HCT116 (cell line): ENCODE measurements around the gene XYLT2. TPM values are rescaled to one million over a fixed set of nuclear protein-coding genes. Genes with fewer than 3 reads are reported as not detected.
A peak's percentile ranks its signal among the peaks of the same experiment; 100 is the strongest.

ENCODE experiments used
- ATAC-seq: fragments of 200-7000 bp; cut with Tn5 transposase; 2 replicates; pipeline ENCODE4 v1.9.1; 2020; ENCODE audit warnings: mild to moderate bottlenecking, moderate library complexity
- BruUV-seq: library from RNA; stranded (reverse); fragments of 400-500 nt; replicated peaks from 2 replicates; lab custom pipeline; 2021; lab: Mats Ljungman, UMichigan
- CTCF ChIA-PET: fragments of 300-600 bp; sonication (Branson Sonifier 250); formaldehyde crosslinking; loops from one replicate; lab custom pipeline; 2021; ENCODE audit warnings: antibody characterized with exemption; lab: Charles Lee
- POLR2A ChIA-PET: fragments of 300-600, 350-600 bp; sonication (Branson Sonifier 250); formaldehyde crosslinking; loops from one replicate; lab custom pipeline; 2021; ENCODE audit warnings: antibody characterized with exemption; lab: Charles Lee
- RAD21 ChIA-PET, 2 experiments: fragments of 300-600 bp; sonication (Branson Sonifier 250); formaldehyde crosslinking; loops; one replicate each; lab custom pipeline; 2023; ENCODE audit warnings: low total read pairs in 2 of 2; ENCODE audit not compliant: uncharacterized antibody in 2 of 2, unreplicated experiment in 2 of 2, low non-redundant PET in 1 of 2; lab: Charles Lee
- DNase-seq: peaks from one replicate; pipeline ENCODE4 v3.0.0-alpha.2; 2010; ENCODE audit warnings: low read depth, low spot score
- H2AFZ ChIP-seq: fragments of 200-600 bp; shearing (Covaris generic), sonication (generic); 2 replicates; pipeline ENCODE4 v1.6.1; 2017; ENCODE audit warnings: low read depth, mixed run types, mixed read lengths, antibody characterized with exemption, low read length; ENCODE audit not compliant: poor library complexity, severe bottlenecking
- H3K27ac ChIP-seq: 2 replicates; pipeline ENCODE4 v1.5.1; 2012; ENCODE audit warnings: low read depth, low read length
- H3K27me3 ChIP-seq: fragments of 200-600 bp; sonication (generic); 2 replicates; pipeline ENCODE4 v1.6.1; 2016; ENCODE audit warnings: mixed run types, low read length, mixed read lengths; ENCODE audit not compliant: insufficient read depth
- H3K36me3 ChIP-seq, 2 experiments: fragments of 200-500 bp in 1 of 2; fragments of 200-600 bp in 1 of 2; sonication (Bioruptor generic) in 1 of 2; sonication (generic) in 1 of 2; 2 replicates each; pipeline versions ENCODE4 v1.5.1 to v1.6.1; 2014 to 2016; ENCODE audit warnings: low read length in 2 of 2, inconsistent platforms in 1 of 2, mixed read lengths in 1 of 2, mixed run types in 1 of 2; ENCODE audit not compliant: insufficient read depth in 2 of 2, control insufficient read depth in 1 of 2
- H3K4me1 ChIP-seq, 2 experiments: fragments of 200-600 bp in 1 of 2; sonication (generic) in 1 of 2; 2 replicates each; pipeline versions ENCODE4 v1.5.1 to v1.6.1; 2012 to 2017; ENCODE audit warnings: low read length in 2 of 2, inconsistent platforms in 1 of 2, mild to moderate bottlenecking in 1 of 2, mixed read lengths in 1 of 2, mixed run types in 1 of 2, moderate library complexity in 1 of 2; ENCODE audit not compliant: insufficient read depth in 2 of 2, control insufficient read depth in 1 of 2
- H3K4me2 ChIP-seq: fragments of 200-600 bp; sonication (generic); 2 replicates; pipeline ENCODE4 v1.6.1; 2017; ENCODE audit warnings: mixed run types, low read length, mixed read lengths
- H3K4me3 ChIP-seq, 2 experiments: fragments of 200-600 bp in 1 of 2; sonication (generic) in 1 of 2; replicated peaks in 1 of 2; 2 replicates each; pipeline ENCODE4 v1.5.1; 2011 to 2016; ENCODE audit warnings: low read length in 2 of 2, control low read depth in 1 of 2, low read depth in 1 of 2, mild to moderate bottlenecking in 1 of 2, mixed read lengths in 1 of 2, mixed run types in 1 of 2
- H3K79me2 ChIP-seq: fragments of 200-600 bp; sonication (generic); 2 replicates; pipeline ENCODE4 v1.6.1; 2017; ENCODE audit warnings: mild to moderate bottlenecking, mixed run types, low read length, moderate library complexity, mixed read lengths; ENCODE audit not compliant: insufficient read depth
- H3K9ac ChIP-seq: fragments of 200-600 bp; sonication (generic); 2 replicates; pipeline ENCODE4 v1.6.1; 2016; ENCODE audit warnings: low read length, mixed read lengths
- H3K9me2 ChIP-seq: fragments of 200-600 bp; sonication (generic), shearing (Covaris generic); 2 replicates; pipeline ENCODE4 v1.6.1; 2017; ENCODE audit warnings: mixed run types, mild to moderate bottlenecking, moderate library complexity; ENCODE audit not compliant: insufficient read depth
- H3K9me3 ChIP-seq, 2 experiments: fragments of 200-500 bp in 1 of 2; fragments of 200-600 bp in 1 of 2; sonication (Bioruptor generic) in 1 of 2; sonication (generic) in 1 of 2; 2 replicates each; pipeline ENCODE4 v1.6.1; 2014 to 2017; ENCODE audit warnings: low read length in 2 of 2, mixed read lengths in 2 of 2, inconsistent platforms in 1 of 2, low read depth in 1 of 2, mild to moderate bottlenecking in 1 of 2, mixed run types in 1 of 2, moderate library complexity in 1 of 2; ENCODE audit not compliant: control insufficient read depth in 1 of 2, insufficient read depth in 1 of 2
- H4K20me1 ChIP-seq: fragments of 200-600 bp; sonication (generic), shearing (Covaris generic); 2 replicates; pipeline ENCODE4 v1.6.1; 2017; ENCODE audit warnings: mixed run types, mild to moderate bottlenecking, moderate library complexity; ENCODE audit not compliant: insufficient read depth
- CBX3 ChIP-seq: IDR thresholded peaks from 2 replicates; pipeline ENCODE4 v1.6.1; 2012; ENCODE audit warnings: low read depth
- CEBPB ChIP-seq: IDR thresholded peaks from 2 replicates; pipeline ENCODE4 v1.6.1; 2012; ENCODE audit warnings: low read depth
- EGR1 ChIP-seq: IDR thresholded peaks from 2 replicates; pipeline ENCODE4 v1.6.1; 2012; ENCODE audit warnings: low read depth
- ELF1 ChIP-seq: IDR thresholded peaks from 2 replicates; pipeline ENCODE4 v1.6.1; 2012; ENCODE audit warnings: low read depth, borderline replicate concordance
- EZH2 ChIP-seq: fragments of 200-600 bp; sonication (generic); IDR thresholded peaks from 2 replicates; pipeline ENCODE4 v1.6.1; 2017; ENCODE audit warnings: antibody characterized with exemption, mixed run types
- EZH2phosphoT487 ChIP-seq: fragments of 200-600 bp; IDR thresholded peaks from 2 replicates; pipeline ENCODE4 v1.6.1; 2018; ENCODE audit warnings: antibody characterized with exemption, borderline replicate concordance
- FOSL1 ChIP-seq: IDR thresholded peaks from 2 replicates; pipeline ENCODE4 v1.6.1; 2012; ENCODE audit warnings: low read depth
- JUND ChIP-seq: IDR thresholded peaks from 2 replicates; pipeline ENCODE4 v1.6.1; 2012
- RAD21 ChIP-seq: IDR thresholded peaks from 2 replicates; pipeline ENCODE4 v1.6.1; 2012; ENCODE audit warnings: low read depth, mild to moderate bottlenecking
- SIN3A ChIP-seq: IDR thresholded peaks from 2 replicates; pipeline ENCODE4 v1.6.1; 2012; ENCODE audit warnings: low read depth
- SRF ChIP-seq: IDR thresholded peaks from 2 replicates; pipeline ENCODE4 v1.6.1; 2012; ENCODE audit warnings: low read depth
- TCF7L2 ChIP-seq: IDR thresholded peaks from 2 replicates; pipeline ENCODE4 v1.7.0; 2011; ENCODE audit warnings: borderline replicate concordance, inconsistent platforms; ENCODE audit not compliant: insufficient read depth, insufficient read length; ENCODE audit errors: extremely low read depth
- ZFX ChIP-seq: fragments of 450-650 bp; IDR thresholded peaks from 2 replicates; pipeline ENCODE4 v1.6.1; 2017
- intact Hi-C: fragments of 100-400 bp; cut with micrococcal nuclease; formaldehyde crosslinking; loops from 2 replicates; pipeline ENCODE4 v1.10.0; 2022
- total RNA-seq: library from RNA; stranded (reverse); gene quantifications from one replicate; pipeline ENCODE4 v1.2.1, GENCODE V29; 2021; ENCODE audit not compliant: unreplicated experiment
- TF ChIP-seq, protein P1 (sequence below): IDR thresholded peaks from 2 replicates; pipeline ENCODE4 v1.6.1; 2012; ENCODE audit warnings: low read depth
- TF ChIP-seq, protein P2 (sequence below), 3 experiments: fragments of 200-600 bp in 1 of 3; sonication (generic) in 1 of 3; IDR thresholded peaks in 2 of 3; conservative IDR thresholded peaks in 1 of 3; 2 replicates each; pipeline ENCODE4 v1.5.1; 2012 to 2017; ENCODE audit warnings: low read depth in 2 of 3, low read length in 2 of 3, antibody characterized with exemption in 1 of 3, borderline replicate concordance in 1 of 3, control low read depth in 1 of 3, mild to moderate bottlenecking in 1 of 3, mixed read lengths in 1 of 3, mixed run types in 1 of 3, moderate library complexity in 1 of 3; ENCODE audit not compliant: insufficient read depth in 1 of 3

The XYLT2 gene
- total RNA-seq, 1 experiment from 2014 or later, result 37.5 TPM

DNA sequence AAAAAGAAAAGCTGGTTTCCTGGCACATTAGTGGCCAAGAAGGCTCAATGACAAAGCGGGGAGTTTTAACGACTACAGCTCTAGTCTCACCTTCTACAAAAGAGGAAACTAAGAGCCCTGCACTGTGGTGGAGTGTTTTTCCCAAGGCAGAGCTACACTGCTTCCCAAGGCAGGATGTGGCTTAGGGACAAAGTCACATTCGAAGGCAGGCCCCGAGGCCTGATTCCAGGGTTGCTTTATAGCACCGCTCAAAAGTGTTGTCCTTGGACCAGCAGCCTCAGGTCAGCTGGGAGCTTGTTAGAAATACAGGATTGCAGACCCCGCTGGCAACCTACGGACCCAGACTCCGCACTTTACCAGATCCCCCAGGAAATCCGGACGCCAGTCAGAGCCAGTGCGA lies 47.9 kb upstream of the XYLT2 start:
- Histone ChIP-seq H3K4me3 (no peak overlapping the region), H3K9me2 (no peaks in the 10 kb centered on the region), H3K4me1 (no peaks in the 10 kb centered on the region), H3K9me3 (no peaks in the 10 kb centered on the region), H2AFZ (peak overlapping the region; percentile 20), H3K9ac (no peak overlapping the region), H3K79me2 (no peaks in the 10 kb centered on the region), H3K4me2 (no peak overlapping the region), H3K27ac (no peak overlapping the region), H4K20me1 (no peaks in the 10 kb centered on the region), H3K36me3 (no peaks in the 10 kb centered on the region), H3K27me3 (no peaks in the 10 kb centered on the region)
- POLR2A ChIA-PET, result interaction anchor here (0.7 to 1.4 kb wide), 4 partner anchors 96 to 568 kb away, joined by 3 to 5 read pairs (median 4); partner anchors contain the start of gene TOB1
- intact Hi-C loops, result no loop called here
- TF ChIP-seq RAD21 (no peak), CBX3 (no peak), EGR1 (no peak), SIN3A (no peak), FOSL1 (no peak), TCF7L2 (no peak), SRF (no peak), ZFX (no peak), CEBPB (no peak), ELF1 (no peak), JUND (no peak), EZH2 (no peak), EZH2phosphoT487 (no peak)
- TF ChIP-seq, protein P1, sequence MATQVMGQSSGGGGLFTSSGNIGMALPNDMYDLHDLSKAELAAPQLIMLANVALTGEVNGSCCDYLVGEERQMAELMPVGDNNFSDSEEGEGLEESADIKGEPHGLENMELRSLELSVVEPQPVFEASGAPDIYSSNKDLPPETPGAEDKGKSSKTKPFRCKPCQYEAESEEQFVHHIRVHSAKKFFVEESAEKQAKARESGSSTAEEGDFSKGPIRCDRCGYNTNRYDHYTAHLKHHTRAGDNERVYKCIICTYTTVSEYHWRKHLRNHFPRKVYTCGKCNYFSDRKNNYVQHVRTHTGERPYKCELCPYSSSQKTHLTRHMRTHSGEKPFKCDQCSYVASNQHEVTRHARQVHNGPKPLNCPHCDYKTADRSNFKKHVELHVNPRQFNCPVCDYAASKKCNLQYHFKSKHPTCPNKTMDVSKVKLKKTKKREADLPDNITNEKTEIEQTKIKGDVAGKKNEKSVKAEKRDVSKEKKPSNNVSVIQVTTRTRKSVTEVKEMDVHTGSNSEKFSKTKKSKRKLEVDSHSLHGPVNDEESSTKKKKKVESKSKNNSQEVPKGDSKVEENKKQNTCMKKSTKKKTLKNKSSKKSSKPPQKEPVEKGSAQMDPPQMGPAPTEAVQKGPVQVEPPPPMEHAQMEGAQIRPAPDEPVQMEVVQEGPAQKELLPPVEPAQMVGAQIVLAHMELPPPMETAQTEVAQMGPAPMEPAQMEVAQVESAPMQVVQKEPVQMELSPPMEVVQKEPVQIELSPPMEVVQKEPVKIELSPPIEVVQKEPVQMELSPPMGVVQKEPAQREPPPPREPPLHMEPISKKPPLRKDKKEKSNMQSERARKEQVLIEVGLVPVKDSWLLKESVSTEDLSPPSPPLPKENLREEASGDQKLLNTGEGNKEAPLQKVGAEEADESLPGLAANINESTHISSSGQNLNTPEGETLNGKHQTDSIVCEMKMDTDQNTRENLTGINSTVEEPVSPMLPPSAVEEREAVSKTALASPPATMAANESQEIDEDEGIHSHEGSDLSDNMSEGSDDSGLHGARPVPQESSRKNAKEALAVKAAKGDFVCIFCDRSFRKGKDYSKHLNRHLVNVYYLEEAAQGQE, result no peak
- TF ChIP-seq, protein P2, sequence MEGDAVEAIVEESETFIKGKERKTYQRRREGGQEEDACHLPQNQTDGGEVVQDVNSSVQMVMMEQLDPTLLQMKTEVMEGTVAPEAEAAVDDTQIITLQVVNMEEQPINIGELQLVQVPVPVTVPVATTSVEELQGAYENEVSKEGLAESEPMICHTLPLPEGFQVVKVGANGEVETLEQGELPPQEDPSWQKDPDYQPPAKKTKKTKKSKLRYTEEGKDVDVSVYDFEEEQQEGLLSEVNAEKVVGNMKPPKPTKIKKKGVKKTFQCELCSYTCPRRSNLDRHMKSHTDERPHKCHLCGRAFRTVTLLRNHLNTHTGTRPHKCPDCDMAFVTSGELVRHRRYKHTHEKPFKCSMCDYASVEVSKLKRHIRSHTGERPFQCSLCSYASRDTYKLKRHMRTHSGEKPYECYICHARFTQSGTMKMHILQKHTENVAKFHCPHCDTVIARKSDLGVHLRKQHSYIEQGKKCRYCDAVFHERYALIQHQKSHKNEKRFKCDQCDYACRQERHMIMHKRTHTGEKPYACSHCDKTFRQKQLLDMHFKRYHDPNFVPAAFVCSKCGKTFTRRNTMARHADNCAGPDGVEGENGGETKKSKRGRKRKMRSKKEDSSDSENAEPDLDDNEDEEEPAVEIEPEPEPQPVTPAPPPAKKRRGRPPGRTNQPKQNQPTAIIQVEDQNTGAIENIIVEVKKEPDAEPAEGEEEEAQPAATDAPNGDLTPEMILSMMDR (IDR thresholded peaks at IDR 0.05 in 2 of 3, conservative IDR thresholded peaks at IDR 0.05 in 1 of 3; ENCODE audit: borderline replicate concordance in 1 of 3, insufficient read depth in 1 of 3, low read depth in 2 of 3, low read length in 2 of 3), result no peak
- no TSS peak for BruUV-seq
- CTCF ChIA-PET, result interaction anchor here (0.6 to 14.3 kb wide), 15 partner anchors 11 to 204 kb away, joined by 3 to 243 read pairs (median 5); partner anchors contain the start of genes COL1A1, PDK2 and TMEM92
- ATAC-seq (no peak), DNase-seq (no peak)
- RAD21 ChIA-PET, result interaction anchor here (0.7 to 3.9 kb wide), 6 partner anchors 17 to 129 kb away, joined by 3 to 28 read pairs (median 6); partner anchors contain the start of gene COL1A1 (in 1 of the 2)
